ENCODE measurements around the gene MRPS2.

MRPS2 gene

DNA sequence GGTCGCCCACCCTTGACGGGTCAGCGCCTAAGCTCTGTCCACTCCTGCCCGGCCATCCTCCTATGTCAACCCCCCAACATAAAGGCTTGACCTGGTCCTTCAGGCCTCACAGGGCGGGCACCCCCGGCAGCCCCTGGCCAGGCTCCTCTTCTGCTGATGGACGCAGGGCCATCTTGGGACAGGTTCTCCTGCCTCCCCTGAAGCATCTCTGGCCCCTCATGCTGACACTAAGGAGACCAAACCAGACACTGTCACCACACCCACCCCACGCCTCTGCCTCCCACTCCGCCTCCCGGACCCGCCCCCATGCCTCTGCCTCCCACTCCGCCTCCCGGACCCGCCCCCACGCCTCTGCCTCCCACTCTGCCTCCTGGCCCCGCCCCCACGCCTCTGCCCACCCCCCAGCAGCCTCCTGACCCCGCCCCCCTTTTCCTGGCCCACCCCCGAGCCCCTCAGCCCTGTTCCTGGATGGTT lies 52.3 kb downstream of the MRPS2 start:
- TF ChIP-seq CTCF (IDR thresholded peaks at IDR 0.05; ENCODE audit: control insufficient read depth, extremely low read depth, insufficient read depth) = no peak
- no peak for DNase-seq (ENCODE audit: low read depth)
- no peak overlapping the region for H3K4me3 ChIP-seq (ENCODE audit: low read depth, low read length)

Data from LNCaP clone FGC (cell line).